ENCODE data around the gene PLA2G2F.

The PLA2G2F gene

GRCh38 chr1:20180844-20181207, 41.7 kb downstream of the PLA2G2F start:
- Mint-ChIP-seq H3K36me3 (peaks cover 6% of the 10 kb centered on the region), H3K27ac (no peak overlapping the region), H3K9me3 (peaks cover 9% of the 10 kb centered on the region), H3K4me3 (no peak overlapping the region), H3K27me3 (peaks cover 46% of the 10 kb centered on the region), H3K4me1 (peaks cover 27% of the 10 kb centered on the region)
- no peak for DNase-seq
- CTCF ChIA-PET = interaction anchor here (1.0 to 5.1 kb wide), 5 partner anchors 9 to 314 kb away, joined by 3 to 32 read pairs (median 3); no protein-coding TSS in a partner anchor

DNA sequence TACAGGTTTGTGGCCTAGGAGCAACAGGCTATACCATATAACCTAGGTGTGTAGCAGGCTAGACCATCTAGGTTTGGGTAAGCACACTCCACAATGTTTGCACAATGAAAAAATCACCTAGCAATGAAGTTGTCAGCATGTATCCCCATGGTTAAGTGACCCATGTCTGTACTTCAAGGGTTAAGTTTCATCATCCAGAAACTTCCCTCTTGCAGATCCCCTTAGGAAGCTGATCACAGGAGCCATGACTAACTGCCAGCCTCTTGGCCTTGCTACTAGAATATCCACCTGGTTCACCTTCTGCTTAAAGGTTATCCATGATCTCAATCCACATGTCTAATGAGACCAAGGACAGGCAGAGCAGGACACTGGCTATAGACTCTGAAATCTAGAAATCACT, 43.3 kb downstream of the PLA2G2F start:
- CTCF ChIA-PET = interaction anchor here (1.5 to 5.1 kb wide), 3 partner anchors 12 to 30 kb away, joined by 6 to 32 read pairs (median 6); no protein-coding TSS in a partner anchor
- Mint-ChIP-seq H3K27ac (no peak overlapping the region), H3K36me3 (peaks cover 6% of the 10 kb centered on the region), H3K9me3 (peaks cover 9% of the 10 kb centered on the region), H3K27me3 (peaks cover 46% of the 10 kb centered on the region), H3K4me1 (peaks cover 39% of the 10 kb centered on the region), H3K4me3 (no peak overlapping the region)
- DNase-seq = no peak

DNA sequence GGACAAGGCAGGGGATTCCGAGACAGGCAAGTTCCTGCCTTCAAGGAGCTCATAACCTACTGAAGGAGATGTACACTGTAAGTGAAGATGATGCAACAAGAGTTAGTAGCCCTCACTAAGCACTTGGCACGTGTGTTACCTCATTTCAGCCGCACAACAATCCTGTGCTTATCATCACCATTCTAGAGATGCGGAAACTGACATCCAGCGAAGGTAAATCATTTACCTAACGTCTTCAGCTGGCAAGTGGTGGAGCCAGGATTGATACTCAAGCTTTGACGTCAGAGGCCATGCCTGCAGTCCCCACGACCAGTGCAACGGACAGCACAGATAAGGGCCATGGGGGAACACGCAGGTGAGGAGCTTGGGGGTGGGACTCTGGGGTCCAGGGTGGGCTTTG, 43.9 kb downstream of the PLA2G2F start:
- no peak overlapping the region for H3K27ac Mint-ChIP-seq
- CTCF ChIA-PET = interaction anchor here (1.5 to 2.0 kb wide), 2 partner anchors 13 to 30 kb away, joined by 6 read pairs; no protein-coding TSS in a partner anchor
- H3K4me1 Mint-ChIP-seq = peaks cover 46% of the 10 kb centered on the region
- peaks cover 46% of the 10 kb centered on the region for H3K27me3 Mint-ChIP-seq
- no peak for DNase-seq
- H3K36me3 Mint-ChIP-seq = peaks cover 6% of the 10 kb centered on the region
- H3K4me3 Mint-ChIP-seq = no peak overlapping the region
- H3K9me3 Mint-ChIP-seq = peaks cover 9% of the 10 kb centered on the region

DNA sequence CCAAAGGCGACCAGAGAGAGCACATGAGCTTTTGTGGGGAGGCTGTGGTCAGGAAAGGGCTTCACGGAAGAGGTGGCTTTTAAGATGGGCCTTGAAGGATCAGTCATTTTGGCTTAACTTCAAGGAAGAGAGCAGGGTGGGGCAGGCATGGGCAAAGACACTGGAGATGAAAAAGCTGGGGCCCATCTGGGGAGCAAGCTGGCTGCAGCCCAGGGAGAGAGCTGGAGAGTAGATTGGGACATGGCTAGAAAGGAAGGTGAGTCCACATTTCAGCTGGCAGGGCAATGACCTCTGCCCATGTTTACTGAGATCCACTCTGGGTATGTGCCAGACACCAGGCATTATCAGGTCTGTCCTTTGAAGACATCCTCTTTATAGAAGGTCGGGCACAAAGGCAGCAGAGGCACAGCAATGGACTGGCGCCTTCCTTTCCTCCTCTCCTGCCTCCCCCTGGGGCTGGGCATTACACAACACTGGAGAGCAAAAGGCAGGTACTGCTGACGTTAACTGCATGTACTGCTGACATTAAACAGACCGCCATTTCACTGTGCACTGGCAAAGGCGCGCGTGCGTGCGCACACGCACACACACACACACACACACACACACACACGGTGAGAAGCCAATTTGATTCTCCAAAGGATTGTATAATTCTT, 44.6 kb downstream of the PLA2G2F start:
- peaks cover 9% of the 10 kb centered on the region for H3K9me3 Mint-ChIP-seq
- H3K27ac Mint-ChIP-seq = peak overlapping the region; percentile 74
- peaks cover 46% of the 10 kb centered on the region for H3K27me3 Mint-ChIP-seq
- H3K36me3 Mint-ChIP-seq = peaks cover 6% of the 10 kb centered on the region
- DNase-seq = no peak
- peaks cover 53% of the 10 kb centered on the region for H3K4me1 Mint-ChIP-seq
- no peak overlapping the region for H3K4me3 Mint-ChIP-seq
- CTCF ChIA-PET = interaction anchor here (1.3 to 2.0 kb wide), 3 partner anchors 10 to 31 kb away, joined by 3 to 6 read pairs (median 6); no protein-coding TSS in a partner anchor

DNA sequence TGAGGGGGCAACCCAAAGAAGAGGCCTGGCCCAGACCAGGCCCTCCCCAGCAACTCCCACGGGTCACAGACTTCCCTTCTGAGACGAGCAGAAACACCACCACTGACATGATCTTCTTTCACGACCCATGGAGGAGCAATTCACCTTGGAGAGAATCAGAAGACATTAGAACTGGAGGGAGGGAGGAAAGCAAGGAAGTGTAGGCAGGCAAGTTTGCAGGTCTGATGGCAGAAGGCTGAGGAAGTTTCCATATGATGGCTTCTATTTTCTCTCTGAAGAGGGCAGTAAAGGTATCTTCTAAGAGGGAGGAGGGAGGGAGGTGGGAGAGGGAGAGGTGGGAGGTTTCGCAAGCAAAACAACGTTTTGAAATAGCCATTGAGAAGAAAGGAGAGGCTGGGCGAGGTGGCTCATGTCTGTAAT, 45.4 kb downstream of the PLA2G2F start:
- Mint-ChIP-seq H3K9me3 (peaks cover 8% of the 10 kb centered on the region), H3K36me3 (peaks cover 6% of the 10 kb centered on the region), H3K27me3 (peaks cover 46% of the 10 kb centered on the region), H3K27ac (peak overlapping the region; percentile 15), H3K4me3 (peak overlapping the region; percentile 29), H3K4me1 (peaks cover 58% of the 10 kb centered on the region)
- no peak for DNase-seq
- CTCF ChIA-PET = interaction anchor here (1.3 to 2.0 kb wide), 2 partner anchors 9 to 32 kb away, joined by 3 to 6 read pairs; no protein-coding TSS in a partner anchor

GRCh38 chr1:20184997-20185833, 46.1 kb downstream of the PLA2G2F start:
- peak overlapping the region; percentile 63 for H3K27ac Mint-ChIP-seq
- peaks cover 50% of the 10 kb centered on the region for H3K27me3 Mint-ChIP-seq
- H3K36me3 Mint-ChIP-seq = peaks cover 2% of the 10 kb centered on the region
- CTCF ChIA-PET = interaction anchor here (1.3 kb wide), 1 partner anchor 9 kb away, joined by 3 read pairs; no protein-coding TSS in a partner anchor
- H3K4me1 Mint-ChIP-seq = peaks cover 58% of the 10 kb centered on the region
- H3K9me3 Mint-ChIP-seq = peaks cover under 1% of the 10 kb centered on the region
- peak; percentile 82 for DNase-seq
- peak overlapping the region; percentile 72 for H3K4me3 Mint-ChIP-seq

- CTCF ChIA-PET = no interaction called here
- H3K27ac Mint-ChIP-seq = peak within 1 kb of the TSS; percentile 82
- H3K4me1 Mint-ChIP-seq = peaks cover 58% of the 10 kb centered on the region
- DNase-seq = peak; percentile 87
- H3K27me3 Mint-ChIP-seq = peaks cover 58% of the 10 kb centered on the region
- peaks cover 2% of the 10 kb centered on the region for H3K36me3 Mint-ChIP-seq
- peak within 1 kb of the TSS; percentile 72 for H3K4me3 Mint-ChIP-seq
- no peaks in the 10 kb centered on the region for H3K9me3 Mint-ChIP-seq
These were observed 47.0 kb downstream of the PLA2G2F start, which contains the start of the genes PLA2G2C and UBXN10 for GRCh38 chr1:20185834-20186782. Gene PLA2G2C, minus strand, starts transcription at chr1:20186518. Its CDS starts 9,155 bp downstream, at chr1:20177363. Gene UBXN10, plus strand, starts transcription at chr1:20186096. Its CDS starts 4,466 bp downstream, at chr1:20190562.

GRCh38 chr1:20187103-20187812, 48.1 kb downstream of the PLA2G2F start:
- CTCF ChIA-PET = interaction anchor here (1.5 kb wide), 1 partner anchor 8 kb away, joined by 4 read pairs; no protein-coding TSS in a partner anchor
- no peak overlapping the region for H3K27ac Mint-ChIP-seq
- peak; percentile 32 for DNase-seq
- H3K4me1 Mint-ChIP-seq = peaks cover 58% of the 10 kb centered on the region
- H3K9me3 Mint-ChIP-seq = no peaks in the 10 kb centered on the region
- H3K27me3 Mint-ChIP-seq = peaks cover 61% of the 10 kb centered on the region
- peaks cover 2% of the 10 kb centered on the region for H3K36me3 Mint-ChIP-seq
- H3K4me3 Mint-ChIP-seq = peak overlapping the region; percentile 72

DNA sequence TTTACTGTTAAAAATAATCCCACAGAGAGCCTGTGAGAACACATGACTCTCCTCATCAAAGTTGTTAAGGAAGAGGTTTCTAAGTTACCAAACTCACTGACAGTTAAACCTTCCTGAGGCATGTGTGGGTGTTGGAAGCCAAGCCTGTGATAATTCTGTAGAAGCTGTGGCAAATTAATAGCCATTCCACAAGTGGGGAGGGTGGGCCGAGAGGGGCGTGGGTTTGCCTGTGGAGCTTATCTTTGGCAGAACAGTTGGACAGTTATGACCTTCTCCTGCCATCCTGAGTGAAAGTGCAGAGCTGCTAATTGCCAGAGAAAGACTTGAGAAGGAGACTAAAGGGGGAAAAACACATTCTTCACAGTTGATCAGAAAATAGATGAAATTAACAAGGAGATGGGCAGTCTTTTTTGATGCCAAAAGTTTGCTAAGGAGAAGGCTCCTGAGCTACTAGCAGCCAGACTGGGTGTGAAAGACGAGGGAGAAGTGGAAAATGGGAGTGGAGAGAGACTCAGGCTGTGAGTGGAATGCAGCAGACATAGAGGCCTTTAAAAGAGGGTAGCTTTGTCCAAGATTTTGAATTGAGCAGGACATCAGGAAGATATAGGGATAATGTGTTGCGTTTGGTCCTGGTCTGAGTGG, 48.8 kb downstream of the PLA2G2F start:
- H3K4me3 Mint-ChIP-seq = no peak overlapping the region
- H3K36me3 Mint-ChIP-seq = peaks cover 2% of the 10 kb centered on the region
- DNase-seq = no peak
- peaks cover 67% of the 10 kb centered on the region for H3K27me3 Mint-ChIP-seq
- H3K9me3 Mint-ChIP-seq = no peaks in the 10 kb centered on the region
- H3K27ac Mint-ChIP-seq = peak overlapping the region; percentile 25
- H3K4me1 Mint-ChIP-seq = peaks cover 58% of the 10 kb centered on the region
- CTCF ChIA-PET = interaction anchor here (0.9 to 1.7 kb wide), 3 partner anchors 8 to 22 kb away, joined by 3 to 7 read pairs (median 4); no protein-coding TSS in a partner anchor

DNA sequence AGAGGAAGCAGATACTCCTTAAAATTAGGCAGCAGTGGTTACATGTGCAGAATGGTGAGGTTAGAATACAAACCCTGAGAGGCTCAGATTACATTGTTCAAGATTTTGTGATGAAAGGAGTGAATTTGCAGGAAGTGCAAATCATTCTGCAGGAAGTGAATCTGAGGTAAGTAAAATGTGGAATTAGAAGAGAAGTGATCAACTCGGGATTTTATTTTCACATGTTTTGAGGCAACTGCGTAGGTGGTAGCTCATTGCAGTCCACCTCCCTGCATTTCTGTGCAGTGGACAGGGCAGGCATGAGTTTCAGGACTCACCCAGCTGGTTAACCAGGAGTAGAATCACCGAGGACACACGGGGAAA, 49.3 kb downstream of the PLA2G2F start:
- peaks cover 2% of the 10 kb centered on the region for H3K36me3 Mint-ChIP-seq
- H3K4me3 Mint-ChIP-seq = no peak overlapping the region
- peak overlapping the region; percentile 25 for H3K27ac Mint-ChIP-seq
- no peaks in the 10 kb centered on the region for H3K9me3 Mint-ChIP-seq
- H3K27me3 Mint-ChIP-seq = peaks cover 66% of the 10 kb centered on the region
- DNase-seq = no peak
- H3K4me1 Mint-ChIP-seq = peaks cover 55% of the 10 kb centered on the region
- CTCF ChIA-PET = interaction anchor here (0.9 to 1.7 kb wide), 3 partner anchors 9 to 23 kb away, joined by 3 to 7 read pairs (median 4); no protein-coding TSS in a partner anchor

GRCh38 chr1:20189664-20190063, 50.5 kb downstream of the PLA2G2F start:
- Mint-ChIP-seq H3K27me3 (peaks cover 61% of the 10 kb centered on the region), H3K4me3 (no peak overlapping the region), H3K36me3 (no peaks in the 10 kb centered on the region), H3K9me3 (no peaks in the 10 kb centered on the region), H3K27ac (no peak overlapping the region), H3K4me1 (peaks cover 43% of the 10 kb centered on the region)
- CTCF ChIA-PET = interaction anchor here (1.5 kb wide), 1 partner anchor 9 kb away, joined by 3 read pairs; no protein-coding TSS in a partner anchor
- DNase-seq = no peak

All from activated naive CD4-positive, alpha-beta T cell treated with anti-CD3 and anti-CD28 coated beads, Interleukin-2, amount 10 ng/mL, durations not matched to agents 7 days and 5 days (primary cell).